PC-9 (cell line): ENCODE results near the gene DOLPP1. TPM values are rescaled to one million over a fixed set of nuclear protein-coding genes. Genes with fewer than 3 reads are reported as not detected.

Experiments
- BruUV-seq: library from RNA; stranded (reverse); fragments of 400-500 nt; replicated peaks from 2 replicates; lab custom pipeline; 2021; lab: Mats Ljungman, UMichigan
- CTCF ChIA-PET: fragments of 300-600 bp; sonication (Branson Sonifier 250); formaldehyde crosslinking; loops from one replicate; lab custom pipeline; 2022; ENCODE audit warnings: antibody characterized with exemption; lab: Charles Lee
- POLR2A ChIA-PET: fragments of 300-600 bp; sonication (Branson Sonifier 250); formaldehyde crosslinking; loops from one replicate; lab custom pipeline; 2022; ENCODE audit warnings: antibody characterized with exemption; ENCODE audit not compliant: unreplicated experiment; lab: Charles Lee
- DNase-seq, 2 experiments: peaks; one replicate each; pipeline versions ENCODE4 v3.0.0 to v3.0.0-alpha.2; 2015 to 2022; ENCODE audit warnings: mixed read lengths in 1 of 2
- H2AFZ ChIP-seq: fragments of 200-600 bp; sonication (generic); 2 replicates; pipeline ENCODE4 v1.8.1; 2017; ENCODE audit warnings: antibody characterized with exemption
- H3F3A ChIP-seq: fragments of 200-600 bp; sonication (generic); 2 replicates; pipeline ENCODE4 v1.8.1; 2017; ENCODE audit warnings: antibody characterized with exemption, mild to moderate bottlenecking, low read depth; ENCODE audit not compliant: insufficient read depth
- H3K27ac ChIP-seq: fragments of 200-600 bp; sonication (generic); 2 replicates; pipeline ENCODE4 v1.6.1; 2016; ENCODE audit warnings: mixed run types
- H3K27me3 ChIP-seq: fragments of 200-600 bp; sonication (generic); 2 replicates; pipeline ENCODE4 v1.6.1; 2016; ENCODE audit warnings: low read depth, mixed run types; ENCODE audit not compliant: insufficient read depth
- H3K36me3 ChIP-seq: fragments of 200-600 bp; sonication (generic); 2 replicates; pipeline ENCODE4 v1.6.1; 2016; ENCODE audit warnings: low read depth, mixed run types
- H3K4me1 ChIP-seq: fragments of 200-600 bp; sonication (generic); replicated peaks from 2 replicates; pipeline ENCODE4 v1.6.1; 2016; ENCODE audit warnings: mixed run types; ENCODE audit not compliant: insufficient read depth
- H3K4me2 ChIP-seq: fragments of 200-600 bp; sonication (generic); 2 replicates; pipeline ENCODE4 v1.6.1; 2017; ENCODE audit warnings: mixed run types
- H3K4me3 ChIP-seq: fragments of 200-600 bp; sonication (generic); 2 replicates; pipeline ENCODE4 v1.6.1; 2016; ENCODE audit warnings: mixed run types
- H3K79me2 ChIP-seq: fragments of 200-600 bp; sonication (generic); 2 replicates; pipeline ENCODE4 v1.6.1; 2017; ENCODE audit warnings: low read depth, mixed run types
- H3K9me2 ChIP-seq: fragments of 200-600 bp; sonication (generic); 2 replicates; pipeline ENCODE4 v1.8.1; 2017; ENCODE audit warnings: mild to moderate bottlenecking; ENCODE audit not compliant: insufficient read depth
- H3K9me3 ChIP-seq: fragments of 200-600 bp; sonication (generic); 2 replicates; pipeline ENCODE4 v1.8.1; 2016; ENCODE audit warnings: low read depth; ENCODE audit not compliant: insufficient read depth
- H4K20me1 ChIP-seq: fragments of 200-600 bp; sonication (generic); 2 replicates; pipeline ENCODE4 v1.8.1; 2017; ENCODE audit not compliant: insufficient read depth
- CTCF ChIP-seq: fragments of 200-600 bp; sonication (generic); conservative IDR thresholded peaks from 2 replicates; pipeline ENCODE4 v1.6.1; 2017; ENCODE audit warnings: mixed run types, antibody characterized with exemption, mild to moderate bottlenecking, moderate library complexity
- EZH2 ChIP-seq: fragments of 200-600 bp; sonication (generic); IDR thresholded peaks from 2 replicates; pipeline ENCODE4 v1.8.0; 2017; ENCODE audit warnings: antibody characterized with exemption, low read depth
- intact Hi-C: fragments of 100-400 bp; cut with micrococcal nuclease; formaldehyde crosslinking; loops from one replicate; pipeline ENCODE4 v1.10.0; 2022; ENCODE audit not compliant: unreplicated experiment
- total RNA-seq: library from RNA; stranded (reverse); gene quantifications from 2 replicates; pipeline ENCODE4 v1.2.3, GENCODE V29; 2021

DOLPP1 gene
- total RNA-seq, 1 experiment from 2014 or later = 24.4 TPM

GRCh38 chr9:129124506-129125069 lies 43.7 kb downstream of the DOLPP1 start:
- ChIA-PET CTCF (no interaction called here), POLR2A (interaction anchor here (0.6 kb wide), 2 partner anchors 14 to 17 kb away, joined by 3 to 5 read pairs; no protein-coding TSS in a partner anchor)
- intact Hi-C loops = no loop called here
- TF ChIP-seq CTCF (no peak), EZH2 (no peak)
- Histone ChIP-seq H3K79me2 (no peaks in the 10 kb centered on the region), H3K27ac (peak overlapping the region; percentile 72), H3K36me3 (no peaks in the 10 kb centered on the region; the same call in 1 of the 2 replicates), H3K4me1 (peaks cover 17% of the 10 kb centered on the region), H3K4me2 (no peak overlapping the region), H3K27me3 (no peaks in the 10 kb centered on the region), H3K9me3 (no peaks in the 10 kb centered on the region), H3K9me2 (no peaks in the 10 kb centered on the region), H3F3A (peaks cover 13% of the 10 kb centered on the region), H2AFZ (no peak overlapping the region), H4K20me1 (no peaks in the 10 kb centered on the region), H3K4me3 (no peak overlapping the region)
- BruUV-seq = no TSS peak
- DNase-seq = no peak

GRCh38 chr9:129125478-129125877 lies 44.6 kb downstream of the DOLPP1 start:
- H3K79me2 ChIP-seq = no peaks in the 10 kb centered on the region

More at GRCh38 chr9:129125478-129125877, 44.6 kb downstream of the DOLPP1 start:
- H3K9me3 ChIP-seq = no peaks in the 10 kb centered on the region
- intact Hi-C loops = no loop called here
- TF ChIP-seq CTCF (no peak), EZH2 (no peak)
- peaks cover 13% of the 10 kb centered on the region for H3F3A ChIP-seq
- peak; percentile 27 to 88 for DNase-seq
- H3K36me3 ChIP-seq = no peaks in the 10 kb centered on the region; the same call in 1 of the 2 replicates
- H2AFZ ChIP-seq = no peak overlapping the region
- no peak overlapping the region for H3K4me3 ChIP-seq
- no peaks in the 10 kb centered on the region for H4K20me1 ChIP-seq
- H3K27ac ChIP-seq = peak overlapping the region; percentile 72
- H3K27me3 ChIP-seq = no peaks in the 10 kb centered on the region
- peaks cover 17% of the 10 kb centered on the region for H3K4me1 ChIP-seq
- BruUV-seq = no TSS peak
- H3K4me2 ChIP-seq = peak overlapping the region; percentile 29; the same call in 1 of the 2 replicates
- H3K9me2 ChIP-seq = no peaks in the 10 kb centered on the region
- CTCF ChIA-PET = no interaction called here
- POLR2A ChIA-PET = interaction anchor here (0.6 kb wide), 3 partner anchors 15 to 484 kb away, joined by 3 to 6 read pairs (median 5); no protein-coding TSS in a partner anchor
